K562 (cell line): ENCODE results near the gene CHD6. TPM values are rescaled to one million over a fixed set of nuclear protein-coding genes. Genes with fewer than 3 reads are reported as not detected.

Source experiments
- ATAC-seq: fragments of 200-7000 bp; cut with Tn5 transposase; 3 replicates; pipeline ENCODE4 v1.9.1; 2020; ENCODE audit warnings: moderate library complexity
- BruUV-seq: library from RNA; stranded (reverse); fragments of 400-500 nt; replicated peaks from 2 replicates; lab custom pipeline; 2021; lab: Mats Ljungman, UMichigan
- CTCF ChIA-PET: fragments of 300-600 bp; formaldehyde crosslinking; extraction: SDS; loops from one replicate; lab custom pipeline; 2021; ENCODE audit warnings: low intra/inter-chr PET ratio; lab: Yijun Ruan, JAX
- POLR2A ChIA-PET: fragments of 300-600, 350-650 bp; sonication (Branson Sonifier 250); formaldehyde crosslinking; extraction: SDS; loops from one replicate; lab custom pipeline; 2021; ENCODE audit warnings: antibody characterized with exemption, inconsistent platforms; lab: Yijun Ruan, JAX
- DNase-seq, 4 experiments: peaks; one replicate each; pipeline versions ENCODE4 v3.0.0 to v3.0.0-alpha.2; 2011 to 2018; ENCODE audit warnings: low spot score in 3 of 4, mixed read lengths in 3 of 4; ENCODE audit errors: extremely low read depth in 1 of 4
- FAIRE-seq: peaks from 2 replicates; lab custom pipeline; 2011; peaks lifted over from hg19 to GRCh38; lab: Jason Lieb, UNC
- H2AFZ ChIP-seq: 2 replicates; pipeline ENCODE4 v1.6.0; 2011; ENCODE audit warnings: low read depth, low read length, control low read depth, inconsistent platforms
- H3K27ac ChIP-seq: fragments of 200-600 bp; 3 replicates; pipeline ENCODE4 v1.8.0; 2011; ENCODE audit warnings: low read depth, mild to moderate bottlenecking, control low read depth, inconsistent platforms, low read length, moderate library complexity, mixed read lengths; ENCODE audit errors: extremely low read depth
- H3K27me3 ChIP-seq, 2 experiments: fragments of 300-600 bp in 1 of 2; 2 replicates in 1 of 2; 3 replicates in 1 of 2; pipeline versions ENCODE4 v1.6.0 to v1.8.0; 2011; ENCODE audit warnings: inconsistent platforms in 2 of 2, low read length in 2 of 2, mild to moderate bottlenecking in 1 of 2, mixed read lengths in 1 of 2, moderate library complexity in 1 of 2; ENCODE audit not compliant: control insufficient read depth in 2 of 2, insufficient read depth in 2 of 2
- H3K36me3 ChIP-seq: fragments of 300-600 bp; 3 replicates; pipeline ENCODE4 v1.8.0; 2011; ENCODE audit warnings: mild to moderate bottlenecking, low read length, inconsistent platforms; ENCODE audit not compliant: control insufficient read depth, insufficient read depth
- H3K4me1 ChIP-seq, 2 experiments: fragments of 200-600 bp in 1 of 2; replicated peaks in 1 of 2; 2 replicates in 1 of 2; 3 replicates in 1 of 2; pipeline versions ENCODE4 v1.5.1 to v1.8.0; 2011; ENCODE audit warnings: inconsistent platforms in 2 of 2, low read length in 2 of 2, mild to moderate bottlenecking in 1 of 2, mixed read lengths in 1 of 2, moderate library complexity in 1 of 2; ENCODE audit not compliant: control insufficient read depth in 2 of 2, insufficient read depth in 2 of 2
- H3K4me2 ChIP-seq: 2 replicates; pipeline ENCODE4 v1.6.1; 2011; ENCODE audit warnings: low read length, control low read depth, inconsistent platforms, mixed read lengths; ENCODE audit not compliant: insufficient read depth
- H3K4me3 ChIP-seq: fragments of 200-600 bp; sonication (generic), shearing (Covaris generic); 2 replicates; pipeline ENCODE4 v1.5.1; 2016; ENCODE audit warnings: control low read depth, inconsistent platforms
- H3K79me2 ChIP-seq: fragments of 200-600 bp; 3 replicates; pipeline ENCODE4 v1.8.0; 2011; ENCODE audit warnings: low read length, inconsistent platforms; ENCODE audit not compliant: control insufficient read depth, insufficient read depth
- H3K9ac ChIP-seq, 2 experiments: 2 replicates each; pipeline versions ENCODE4 v1.6.0 to v1.6.1; 2011; ENCODE audit warnings: low read depth in 2 of 2, low read length in 2 of 2, control low read depth in 1 of 2, inconsistent platforms in 1 of 2, mild to moderate bottlenecking in 1 of 2, mixed read lengths in 1 of 2; ENCODE audit not compliant: insufficient read depth in 1 of 2
- H3K9me1 ChIP-seq: one replicate; pipeline ENCODE4 v1.6.0; 2011; ENCODE audit warnings: inconsistent platforms, mild to moderate bottlenecking, low read length, moderate library complexity; ENCODE audit not compliant: control insufficient read depth, insufficient read depth
- H3K9me3 ChIP-seq: replicated peaks from 2 replicates; pipeline ENCODE4 v1.5.1; 2011; ENCODE audit warnings: low read depth, low read length, inconsistent platforms; ENCODE audit not compliant: control insufficient read depth, insufficient read depth
- H4K20me1 ChIP-seq: replicated peaks from 2 replicates; pipeline ENCODE4 v1.6.1; 2011; ENCODE audit warnings: low read length, inconsistent platforms, mixed read lengths; ENCODE audit not compliant: control insufficient read depth, insufficient read depth
- BCOR ChIP-seq: fragments of 450-650 bp; IDR thresholded peaks from 2 replicates; pipeline ENCODE4 v1.6.1; 2016
- CBX3 ChIP-seq, 2 experiments: IDR thresholded peaks; 1 replicate in 1 of 2; 2 replicates in 1 of 2; pipeline ENCODE4 v1.6.1; 2012; ENCODE audit warnings: inconsistent platforms in 2 of 2, low read length in 2 of 2, borderline replicate concordance in 1 of 2, control low read depth in 1 of 2
- CSDE1 ChIP-seq, 2 experiments: fragments of 450-650 bp; IDR thresholded peaks; 2 replicates each; pipeline ENCODE4 v1.6.1; 2016; ENCODE audit warnings: mild to moderate bottlenecking in 1 of 2
- MECOM ChIP-seq: fragments of 250-450 bp; sonication (Bioruptor Pico); IDR thresholded peaks from 2 replicates; pipeline ENCODE4 v1.8.0; 2022; ENCODE audit warnings: inconsistent platforms
- NCOA6 ChIP-seq: fragments of 450-650 bp; IDR thresholded peaks from 2 replicates; pipeline ENCODE4 v1.6.1; 2017; ENCODE audit warnings: mild to moderate bottlenecking
- NFIX ChIP-seq: fragments of 250-450 bp; sonication (Bioruptor Pico); IDR thresholded peaks from 2 replicates; pipeline ENCODE4 v1.4.0; 2020; ENCODE audit warnings: low read depth, mild to moderate bottlenecking, moderate library complexity
- NFRKB ChIP-seq: fragments of 450-650 bp; IDR thresholded peaks from 2 replicates; pipeline ENCODE4 v1.6.1; 2016; ENCODE audit warnings: low read depth
- NR2C2 ChIP-seq, 2 experiments: fragments of 200-800 bp in 1 of 2; sonication (Bioruptor generic) in 1 of 2; sonication (generic) in 1 of 2; formaldehyde crosslinking in 1 of 2; IDR thresholded peaks; 2 replicates each; pipeline versions ENCODE4 v1.6.1 to v1.8.0; 2016 to 2022; ENCODE audit warnings: mild to moderate bottlenecking in 1 of 2, missing compliant biosample characterization in 1 of 2, missing genetic modification characterization in 1 of 2, missing genetic modification reagents in 1 of 2
- SP2 ChIP-seq: IDR thresholded peaks from 2 replicates; pipeline ENCODE4 v1.6.1; 2011; ENCODE audit warnings: mild to moderate bottlenecking, low read depth, low read length, moderate library complexity; ENCODE audit not compliant: poor library complexity, severe bottlenecking; ENCODE audit errors: extremely low read depth
- THRA ChIP-seq: fragments of 450-650 bp; IDR thresholded peaks from 2 replicates; pipeline ENCODE4 v1.6.1; 2017; ENCODE audit warnings: mild to moderate bottlenecking, moderate library complexity
- ZBTB7A ChIP-seq: IDR thresholded peaks from 2 replicates; pipeline ENCODE4 v1.6.1; 2011; ENCODE audit warnings: low read depth, mild to moderate bottlenecking, low read length, moderate library complexity, borderline replicate concordance; ENCODE audit not compliant: control insufficient read depth
- ZC3H8 ChIP-seq: fragments of 450-650 bp; IDR thresholded peaks from 2 replicates; pipeline ENCODE4 v1.6.1; 2017
- ZNF316 ChIP-seq: fragments of 450-650 bp; IDR thresholded peaks from 2 replicates; pipeline ENCODE4 v1.6.1; 2016
- ZNF324 ChIP-seq: fragments of 250-450 bp; sonication (Bioruptor Pico); IDR thresholded peaks from 2 replicates; pipeline ENCODE4 v1.4.0; 2020; ENCODE audit warnings: mild to moderate bottlenecking
- ZNF644 ChIP-seq: fragments of 200-800 bp; sonication (Bioruptor generic); IDR thresholded peaks from 2 replicates; pipeline ENCODE4 v1.6.1; 2016; ENCODE audit warnings: low read depth, missing genetic modification characterization, missing compliant biosample characterization
- ZNF75A ChIP-seq: fragments of 450-650 bp; formaldehyde crosslinking; IDR thresholded peaks from 2 replicates; pipeline ENCODE4 v1.4.0; 2020; ENCODE audit warnings: mild to moderate bottlenecking
- ZNF766 ChIP-seq: fragments of 200-800 bp; sonication (Bioruptor generic); conservative IDR thresholded peaks from 2 replicates; pipeline ENCODE4 v1.6.1; 2016; ENCODE audit warnings: missing genetic modification characterization, missing compliant biosample characterization
- WGBS: fragments of 100-300 bp; shearing (Covaris generic); methylation state at CpG from one replicate; pipeline ENCODE4 v1.1.6; 2016; ENCODE audit warnings: low coverage, mixed read lengths; ENCODE audit not compliant: insufficient coverage; ENCODE audit errors: missing lambda C conversion rate; 5-methylcytosine and 5-hydroxymethylcytosine counted together
- in situ Hi-C: fragments of 300-500 bp; cut with MboI; formaldehyde crosslinking; loops from 4 replicates; pipeline ENCODE4 v1.15.0; 2018; ENCODE audit warnings: inconsistent platforms, mixed read lengths
- intact Hi-C: fragments of 100-400 bp; cut with micrococcal nuclease; formaldehyde crosslinking; loops from 2 replicates; pipeline ENCODE4 v1.14.2; 2022
- polyA plus RNA-seq, 8 experiments: library from polyadenylated mRNA; depleted of rRNA in 4 of 8; stranded (reverse) in 5 of 8; unstranded in 3 of 8; fragments of >200 nt; fragmentation: Nextera tagmentation in 2 of 8; fragmentation: Illumina TruSeq in 1 of 8; extraction: Ambion mirVana in 2 of 8; extraction: Trizol in 1 of 8; gene quantifications; 2 replicates each; pipeline versions ENCODE4 v1.2.1 to v1.2.3, GENCODE V29; 2011 to 2014; ENCODE audit warnings: inconsistent platforms in 1 of 8, missing spikeins in 1 of 8
- total RNA-seq, 7 experiments: library from RNA; depleted of rRNA in 6 of 7; stranded (reverse); fragments of >200 nt in 6 of 7; fragmentation: Illumina TruSeq in 2 of 7; extraction: Trizol in 2 of 7; gene quantifications; 2 replicates each; pipeline versions ENCODE4 v1.2.1 to v1.2.3, GENCODE V29; 2011 to 2021; ENCODE audit warnings: low replicate concordance in 1 of 7
- TF ChIP-seq, protein P1 (sequence below): fragments of 250-450 bp; sonication (Bioruptor Pico); IDR thresholded peaks from 2 replicates; pipeline ENCODE4 v1.8.0; 2021; ENCODE audit warnings: borderline replicate concordance, mild to moderate bottlenecking, moderate library complexity; ENCODE audit not compliant: poor library complexity, severe bottlenecking

Gene CHD6
- total and polyA plus RNA-seq, 9 of the 15 experiments (the other 6 are each of a cell fraction or from before 2014, with no cell fraction given): 3.9 to 24.2 (median 12.8) TPM

DNA sequence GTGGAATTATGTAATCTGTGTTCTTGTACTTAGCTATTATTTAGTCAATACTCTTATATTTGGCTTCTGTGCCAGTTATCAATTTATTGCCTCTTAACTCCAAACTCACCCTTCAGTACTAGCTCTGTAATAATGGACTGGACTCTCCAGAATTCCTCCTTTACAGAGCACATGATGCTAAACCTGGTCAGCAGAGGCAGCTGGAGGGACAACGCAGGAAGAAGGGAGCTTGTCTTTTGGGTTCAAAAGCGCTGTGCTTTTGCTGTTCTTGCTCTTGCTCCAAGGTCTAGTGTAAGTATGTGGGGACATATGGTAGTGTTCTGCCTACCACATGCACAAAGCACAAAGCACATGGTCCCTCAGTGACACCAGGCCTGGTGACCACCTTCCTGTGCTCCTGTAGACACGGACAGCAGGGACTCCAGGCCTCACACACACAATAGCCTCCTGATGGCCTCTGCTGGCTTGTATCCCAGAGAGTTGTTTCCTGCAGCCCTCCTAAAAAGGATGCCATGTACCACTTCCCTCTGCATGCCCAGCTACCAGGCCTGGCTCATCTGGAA, 46.1 kb downstream of the CHD6 start:
- FAIRE-seq (no peak), DNase-seq (no peak), ATAC-seq (no peak)
- ChIA-PET CTCF (no interaction called here), POLR2A (interaction anchor here (0.6 to 1.6 kb wide), 5 partner anchors 10 to 45 kb away, joined by 3 to 4 read pairs (median 3); no protein-coding TSS in a partner anchor)
- BruUV-seq: no TSS peak
- Histone ChIP-seq H3K9ac (no peak overlapping the region), H3K4me2 (no peak overlapping the region), H3K27me3 (no peaks in the 10 kb centered on the region), H3K79me2 (peaks cover 89% of the 10 kb centered on the region), H3K27ac (no peak overlapping the region), H2AFZ (no peak overlapping the region), H3K9me1 (peaks cover 3% of the 10 kb centered on the region), H3K4me3 (no peak overlapping the region), H3K9me3 (no peaks in the 10 kb centered on the region), H3K4me1 (peaks cover 0 to 21% of the 10 kb centered on the region in 2 experiments; a peak in 2 of 5 replicates), H3K36me3 (no peaks in the 10 kb centered on the region), H4K20me1 (peaks cover 15% of the 10 kb centered on the region)
- WGBS: 93% methylated on average over 3 of the region's 3 CpGs
- TF ChIP-seq NFRKB: no peak
- no peak for TF ChIP-seq ZNF324 (CRISPR knock-in tag)
- TF ChIP-seq ZBTB7A: no peak
- no peak for TF ChIP-seq BCOR
- no peak for TF ChIP-seq ZNF644 (tag)
- no peak for TF ChIP-seq ZNF316
- TF ChIP-seq ZNF766: no peak
- TF ChIP-seq ZNF75A (CRISPR knock-in tag): no peak
- no peak for TF ChIP-seq NR2C2 (CRISPR knock-in tag; IDR thresholded peaks at IDR 0.05)
- no peak for TF ChIP-seq NR2C2 (tag; IDR thresholded peaks at IDR 0.05)
- TF ChIP-seq THRA: no peak
- no peak for TF ChIP-seq NFIX (CRISPR knock-in tag)
- TF ChIP-seq, protein P1, sequence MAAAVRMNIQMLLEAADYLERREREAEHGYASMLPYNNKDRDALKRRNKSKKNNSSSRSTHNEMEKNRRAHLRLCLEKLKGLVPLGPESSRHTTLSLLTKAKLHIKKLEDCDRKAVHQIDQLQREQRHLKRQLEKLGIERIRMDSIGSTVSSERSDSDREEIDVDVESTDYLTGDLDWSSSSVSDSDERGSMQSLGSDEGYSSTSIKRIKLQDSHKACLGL: no peak
- TF ChIP-seq NCOA6: no peak
- TF ChIP-seq CSDE1 (IDR thresholded peaks at IDR 0.05): no peak
- TF ChIP-seq ZC3H8: no peak
- no peak for TF ChIP-seq CBX3 (IDR thresholded peaks at IDR 0.05; ENCODE audit: borderline replicate concordance in 1 of 2, low read length in 2 of 2)
- TF ChIP-seq MECOM (CRISPR knock-in tag): no peak
- TF ChIP-seq SP2: no peak
- in situ Hi-C loops (no loop called here), intact Hi-C loops (no loop called here)
